ENCODE results near the gene COX11. TPM values are rescaled to one million over a fixed set of nuclear protein-coding genes. Genes with fewer than 3 reads are reported as not detected.

COX11 gene
- 57.2 TPM for total RNA-seq

DNA sequence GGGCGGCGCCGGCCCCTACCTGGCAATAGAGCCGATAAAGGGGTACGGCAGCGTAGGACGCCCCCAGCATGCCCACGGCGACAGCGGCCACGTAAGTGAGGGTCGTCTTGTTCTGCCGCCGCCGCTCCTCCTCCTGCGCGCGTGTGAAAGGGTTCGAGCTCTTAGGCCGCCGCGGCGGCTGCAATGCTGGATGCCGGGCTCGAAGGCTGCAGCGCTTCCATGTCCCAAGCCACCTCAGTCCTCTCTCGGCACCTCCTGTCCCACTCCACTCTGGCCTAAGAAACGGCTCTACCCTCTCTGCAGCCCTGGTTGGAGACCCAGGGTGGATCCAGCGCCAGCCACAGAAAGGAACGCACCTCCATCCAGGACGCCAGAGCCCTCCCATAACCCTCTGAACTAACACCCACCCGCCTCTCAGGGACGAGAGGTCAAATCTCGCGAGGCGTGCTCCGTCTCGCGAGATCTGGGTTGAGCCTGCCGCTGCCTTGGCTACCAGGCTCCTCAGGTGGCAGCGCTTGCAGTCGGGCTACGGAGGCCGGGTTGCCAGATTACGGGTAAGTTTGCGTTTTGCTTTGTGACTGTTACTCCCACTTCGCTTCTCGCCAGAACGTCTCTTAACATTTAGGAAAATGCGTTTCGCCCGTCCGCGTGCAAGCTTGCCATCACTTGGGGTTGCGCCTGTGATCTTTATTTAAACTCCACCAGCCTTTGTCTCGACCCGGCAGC, at the start of gene COX11, which contains the start of gene STXBP4:
TSS of gene COX11 (minus strand) at position 393 of the 726 bp plus-strand sequence. CDS start at position 385, 8 bp downstream.
TSS of gene STXBP4 (plus strand) at position 504 of the 726 bp plus-strand sequence. CDS start 17,455 bp downstream, outside the sequence.
- intact Hi-C loops (cut with DNase I): no loop called here
- DNase-seq (ENCODE audit: low spot score): peak; percentile 96
- peak; percentile 100 for ATAC-seq

DNA sequence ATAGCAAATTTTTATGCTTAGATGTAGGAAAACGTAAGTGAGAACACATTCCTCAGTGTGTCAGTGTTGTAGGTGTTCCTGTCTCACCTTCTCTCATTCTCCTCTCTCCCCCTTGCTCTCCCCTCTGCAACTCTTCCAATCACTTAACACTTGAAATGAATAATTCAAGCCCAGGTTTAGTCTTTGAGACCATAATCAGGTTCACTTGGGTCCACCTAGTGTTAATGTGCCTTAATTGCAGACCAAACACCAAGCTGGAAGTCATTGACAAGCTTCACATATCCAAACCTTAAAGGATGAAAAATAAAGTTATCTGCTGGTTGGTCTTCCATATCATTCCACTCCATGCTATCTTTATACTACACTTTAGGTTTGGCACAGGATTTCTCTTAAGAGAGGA, 37.1 kb upstream of the COX11 start:
- ATAC-seq (no peak), DNase-seq (ENCODE audit: low spot score) (no peak)
- intact Hi-C loops (cut with DNase I): no loop called here

- intact Hi-C loops (cut with DNase I): no loop called here
- DNase-seq (ENCODE audit: low spot score) (no peak), ATAC-seq (no peak)
Observed at GRCh38 chr17:55004484-55004883, 36.0 kb upstream of the COX11 start.

DNA sequence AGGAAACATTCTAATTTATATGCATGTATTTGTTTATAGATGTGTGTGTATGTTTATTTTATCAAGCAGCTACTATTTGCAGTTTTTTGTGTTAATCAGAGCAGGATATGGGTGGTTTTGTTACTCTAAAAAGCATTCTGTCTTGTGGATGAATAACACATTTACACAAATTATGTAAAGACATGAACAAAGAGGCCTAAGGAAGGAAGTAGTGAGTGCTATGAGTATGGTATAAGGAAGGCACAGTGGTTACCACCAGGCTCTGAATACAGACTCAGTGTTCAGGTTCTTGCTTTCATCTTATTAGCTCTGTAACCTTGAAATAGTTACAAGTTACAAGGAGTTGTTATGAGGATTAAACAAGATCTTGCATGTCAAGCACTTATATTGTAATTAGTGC, 34.0 kb upstream of the COX11 start:
- DNase-seq (ENCODE audit: low spot score) (no peak), ATAC-seq (no peak)
- intact Hi-C loops (cut with DNase I): no loop called here

DNA sequence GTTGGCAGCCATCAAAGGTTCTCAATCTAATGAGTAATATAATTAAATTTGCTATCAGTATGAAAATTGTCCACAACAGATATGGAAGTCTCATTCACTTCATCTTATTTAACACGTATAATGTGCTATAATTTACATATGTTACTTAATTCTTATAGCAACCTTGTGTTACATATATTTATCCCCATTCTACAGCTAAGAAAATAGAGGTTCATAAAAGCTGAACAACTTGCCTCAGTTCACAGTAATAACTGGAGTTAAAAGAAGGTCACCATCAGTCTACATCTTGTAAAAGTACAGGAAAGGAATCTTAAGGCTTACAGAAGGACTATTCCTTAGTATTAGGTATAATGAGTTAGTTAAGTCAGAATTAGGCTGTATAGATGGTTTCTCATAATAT, 28.0 kb upstream of the COX11 start:
- no peak for DNase-seq (ENCODE audit: low spot score)
- intact Hi-C loops (cut with DNase I): loop anchor here (10.0 kb wide), 2 partner anchors 418 to 518 kb away; partner anchors contain the start of gene SMIM36
- no peak for ATAC-seq

GRCh38 chr17:54992797-54993639, 24.6 kb upstream of the COX11 start:
- ATAC-seq (peak; percentile 44), DNase-seq (ENCODE audit: low spot score) (no peak)
- intact Hi-C loops (cut with DNase I): loop anchor here (10.0 kb wide), 2 partner anchors 422 to 522 kb away; partner anchors contain the start of gene SMIM36

- DNase-seq (ENCODE audit: low spot score): no peak
- intact Hi-C loops (cut with DNase I): loop anchor here (10.0 kb wide), 2 partner anchors 423 to 523 kb away; partner anchors contain the start of gene SMIM36
- ATAC-seq: no peak
Observed at GRCh38 chr17:54991567-54991966, 23.1 kb upstream of the COX11 start.

DNA sequence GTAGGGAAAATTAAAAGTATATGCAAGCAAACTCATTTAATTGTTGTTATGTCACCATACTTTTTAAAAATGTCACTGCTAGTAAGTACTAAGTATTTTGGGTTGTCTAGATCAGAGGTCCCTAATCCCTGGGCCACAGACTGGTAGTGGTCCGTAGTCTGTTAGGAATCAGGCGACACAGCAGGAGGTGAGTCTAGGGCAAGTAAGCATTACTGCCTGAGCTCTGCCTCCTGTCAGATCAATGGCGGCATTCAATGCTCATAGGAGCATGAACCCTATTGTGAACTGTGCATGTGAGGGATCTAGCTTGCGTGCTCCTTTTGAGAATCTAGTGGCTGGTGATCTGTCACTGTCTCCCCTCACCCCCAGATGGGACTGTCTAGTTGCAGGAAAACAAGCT, 21.7 kb upstream of the COX11 start:
- ATAC-seq (no peak), DNase-seq (ENCODE audit: low spot score) (no peak)
- intact Hi-C loops (cut with DNase I): loop anchor here (10.0 kb wide), 2 partner anchors 425 to 525 kb away; partner anchors contain the start of gene SMIM36

DNA sequence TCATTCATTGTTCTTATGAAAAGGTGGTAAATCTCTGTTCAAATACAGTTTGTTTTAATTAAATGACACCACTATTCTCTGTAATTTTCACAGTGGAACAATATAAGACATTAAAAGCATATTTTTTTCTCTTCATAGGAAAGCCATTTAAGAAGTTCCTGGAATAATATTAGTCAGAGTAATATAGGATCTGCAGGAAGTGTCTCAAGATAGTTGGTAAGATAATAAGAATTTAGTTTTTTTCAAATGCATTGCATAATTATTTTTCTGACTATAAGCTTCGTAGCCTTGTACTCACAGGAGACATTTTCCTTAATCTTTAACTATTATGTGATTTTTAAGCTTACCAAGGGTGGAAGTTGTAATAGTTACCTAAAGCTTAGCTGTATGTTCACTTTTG, 17.0 kb upstream of the COX11 start:
- ATAC-seq (no peak), DNase-seq (ENCODE audit: low spot score) (no peak)
- intact Hi-C loops (cut with DNase I): no loop called here

- DNase-seq (ENCODE audit: low spot score) (no peak), ATAC-seq (no peak)
- intact Hi-C loops (cut with DNase I): no loop called here
Observed at GRCh38 chr17:54983260-54983659, 14.8 kb upstream of the COX11 start.

DNA sequence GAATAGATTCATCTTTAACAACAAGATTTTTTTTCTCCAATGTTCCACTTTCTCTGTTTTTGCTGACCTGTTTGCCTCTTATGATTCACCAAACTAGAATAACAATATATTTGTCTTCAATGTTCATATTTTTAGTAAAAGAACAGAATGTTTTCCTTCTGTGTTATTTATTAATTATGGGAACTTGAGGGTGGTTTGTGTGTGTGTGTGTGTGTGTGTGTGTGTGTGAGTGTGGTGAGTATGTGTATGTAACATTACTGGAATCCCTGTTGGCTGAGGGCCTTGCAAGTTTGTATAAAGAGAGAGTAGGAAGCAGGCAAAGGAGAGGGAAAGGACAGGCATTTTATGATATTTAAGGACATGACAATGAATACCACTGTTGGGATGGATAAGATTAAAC, 13.9 kb upstream of the COX11 start:
- DNase-seq (ENCODE audit: low spot score) (no peak), ATAC-seq (peak; percentile 62)
- intact Hi-C loops (cut with DNase I): no loop called here

DNA sequence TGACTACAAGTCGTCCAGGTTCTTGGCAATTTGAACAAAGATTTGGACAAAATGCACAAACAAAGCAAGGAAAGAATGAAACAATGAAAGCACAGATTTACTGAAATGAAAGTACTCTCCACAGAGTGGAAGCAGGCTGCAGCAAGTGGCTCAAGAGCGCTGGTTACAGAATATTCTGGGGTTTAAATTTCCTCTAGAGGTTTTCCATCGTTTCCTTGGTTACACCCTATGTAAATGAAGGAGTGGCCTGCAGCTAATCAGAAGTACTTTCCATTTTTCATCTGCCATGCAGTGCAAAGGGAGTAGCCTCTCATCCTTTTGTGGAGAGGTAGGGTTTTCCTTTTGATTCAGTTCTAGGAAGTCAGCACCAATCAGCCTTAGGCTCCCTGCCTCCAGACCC, 11.9 kb upstream of the COX11 start:
- no peak for ATAC-seq
- DNase-seq (ENCODE audit: low spot score): no peak
- intact Hi-C loops (cut with DNase I): no loop called here

DNA sequence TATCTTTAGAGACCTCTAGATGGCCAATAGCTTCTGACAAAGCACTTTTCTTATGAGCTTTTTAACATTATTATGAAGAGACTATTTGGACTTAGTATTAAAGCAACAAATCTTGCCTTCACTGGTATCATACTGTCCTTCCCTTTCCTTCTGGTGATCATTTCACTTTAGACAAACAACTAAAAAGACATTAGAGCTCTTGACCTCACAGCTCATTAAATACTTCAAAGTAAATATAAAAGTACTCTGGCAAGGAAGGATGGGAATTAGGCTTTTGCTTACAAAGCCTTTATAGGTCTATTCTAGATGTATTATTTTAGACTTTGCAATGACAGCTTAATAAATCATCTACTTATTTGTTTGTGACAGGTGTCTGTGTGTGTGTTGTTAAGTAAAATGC, 11.2 kb upstream of the COX11 start:
- DNase-seq (ENCODE audit: low spot score) (no peak), ATAC-seq (no peak)
- intact Hi-C loops (cut with DNase I): no loop called here

- ATAC-seq (no peak), DNase-seq (ENCODE audit: low spot score) (no peak)
- intact Hi-C loops (cut with DNase I): no loop called here
Observed at GRCh38 chr17:54977744-54978143, 9.3 kb upstream of the COX11 start.

GRCh38 chr17:54976316-54976715, 7.9 kb upstream of the COX11 start:
- intact Hi-C loops (cut with DNase I): no loop called here
- DNase-seq (ENCODE audit: low spot score): no peak

GRCh38 chr17:54974759-54975158, 6.3 kb upstream of the COX11 start:
- ATAC-seq (no peak), DNase-seq (ENCODE audit: low spot score) (no peak)
- intact Hi-C loops (cut with DNase I): no loop called here

More at GRCh38 chr17:54976316-54976715, 7.9 kb upstream of the COX11 start:
- ATAC-seq: no peak

DNA sequence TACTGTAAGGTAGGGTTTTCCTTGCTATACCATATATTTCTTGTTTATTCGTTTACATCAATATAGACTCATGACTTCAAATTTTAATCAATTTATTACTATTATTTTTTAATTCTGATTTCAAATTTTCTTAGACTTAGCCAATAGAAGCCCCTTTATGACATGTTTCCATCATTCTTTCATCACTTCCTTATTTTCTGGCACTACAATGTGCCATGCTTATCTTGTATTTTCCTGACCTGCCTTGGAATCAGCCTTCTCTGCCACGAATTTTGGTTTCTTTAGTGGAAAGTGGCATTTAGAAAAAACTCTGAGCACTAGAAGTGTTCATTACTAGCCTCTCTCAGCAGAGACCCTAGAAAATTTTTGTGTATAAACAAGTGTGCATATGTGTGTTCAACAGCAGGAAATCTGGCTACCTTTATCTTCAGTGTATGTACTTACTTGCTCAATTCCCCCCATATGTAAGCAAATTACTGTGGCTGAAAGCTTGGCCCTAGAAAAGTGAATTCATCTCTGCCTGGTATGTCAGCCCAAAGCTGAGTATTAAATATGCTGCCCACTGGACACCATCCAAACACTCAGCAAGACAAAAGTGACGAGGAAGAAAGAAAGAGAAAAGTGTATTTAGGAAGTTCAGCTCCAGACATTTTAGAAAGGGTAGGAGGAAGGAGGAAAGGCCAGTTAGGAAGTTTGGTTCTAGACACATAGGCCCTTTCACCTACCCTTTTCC, 4.1 kb upstream of the COX11 start:
- intact Hi-C loops (cut with DNase I): no loop called here
- DNase-seq (ENCODE audit: low spot score): no peak
- no peak for ATAC-seq

DNA sequence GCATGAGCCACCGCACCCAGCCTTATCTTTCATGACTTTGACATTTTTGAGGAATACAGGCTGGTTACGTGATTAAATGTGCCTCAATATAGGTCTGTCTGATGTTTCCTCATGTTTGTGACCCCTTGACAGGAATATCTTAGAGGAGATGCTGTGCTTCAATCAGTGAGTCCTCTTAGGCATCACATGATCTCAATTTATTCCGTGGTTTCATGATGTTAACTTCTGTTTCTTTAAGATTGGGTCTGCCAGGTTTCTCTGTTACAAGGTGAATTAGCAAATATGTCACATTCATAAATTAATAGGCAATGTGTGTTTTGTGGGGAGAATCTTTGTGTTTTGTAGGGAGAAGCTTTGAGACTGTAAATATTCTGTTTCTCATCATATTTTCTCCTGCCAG, 3.4 kb upstream of the COX11 start:
- no peak for ATAC-seq
- intact Hi-C loops (cut with DNase I): no loop called here
- no peak for DNase-seq (ENCODE audit: low spot score)

- DNase-seq (ENCODE audit: low spot score): no peak
- intact Hi-C loops (cut with DNase I): no loop called here
- ATAC-seq: no peak
Observed at GRCh38 chr17:54971147-54971546, 2.7 kb upstream of the COX11 start.

All from sciatic nerve (tissue), 2 donors.